ENCODE results near the gene NEDD9. TPM values are rescaled to one million over a fixed set of nuclear protein-coding genes. Genes with fewer than 3 reads are reported as not detected.

NEDD9 gene
- polyA plus RNA-seq, 1 donor: 12.9 TPM

GRCh38 chr6:11209369-11209768 is 23.1 kb downstream of the NEDD9 start:
- Histone ChIP-seq H3K4me3 (ENCODE audit: low read length) (no peak overlapping the region), H3K27me3 (ENCODE audit: control insufficient read depth, insufficient read depth, low read length) (no peaks in the 10 kb centered on the region), H3K36me3 (ENCODE audit: control insufficient read depth, insufficient read depth, low read length) (peaks cover 35% of the 10 kb centered on the region), H3K4me1 (ENCODE audit: control insufficient read depth, insufficient read depth, low read length) (peaks cover 12% of the 10 kb centered on the region), H3K9me3 (ENCODE audit: control insufficient read depth, low read depth, low read length) (no peaks in the 10 kb centered on the region), H3K27ac (ENCODE audit: low read length) (no peak overlapping the region)
- no CpG with 5 or more reads among the region's 5 CpGs for WGBS (ENCODE audit: insufficient coverage, low lambda C conversion rate)
- DNase-seq: no peak

- H3K4me1 ChIP-seq (ENCODE audit: control insufficient read depth, insufficient read depth, low read length): peaks cover 12% of the 10 kb centered on the region
- 75% methylated on average over 1 of the region's 1 CpG for WGBS (ENCODE audit: insufficient coverage, low lambda C conversion rate)
- no peaks in the 10 kb centered on the region for H3K9me3 ChIP-seq (ENCODE audit: control insufficient read depth, low read depth, low read length)
- no peak for DNase-seq
- H3K27ac ChIP-seq (ENCODE audit: low read length): no peak overlapping the region
- H3K27me3 ChIP-seq (ENCODE audit: control insufficient read depth, insufficient read depth, low read length): no peaks in the 10 kb centered on the region
- H3K36me3 ChIP-seq (ENCODE audit: control insufficient read depth, insufficient read depth, low read length): peaks cover 35% of the 10 kb centered on the region
- no peak overlapping the region for H3K4me3 ChIP-seq (ENCODE audit: low read length)
These were observed 23.6 kb downstream of the NEDD9 start for GRCh38 chr6:11208854-11209253.

GRCh38 chr6:11208267-11208666 is 24.2 kb downstream of the NEDD9 start:
- Histone ChIP-seq H3K4me3 (ENCODE audit: low read length) (no peak overlapping the region), H3K9me3 (ENCODE audit: control insufficient read depth, low read depth, low read length) (no peaks in the 10 kb centered on the region), H3K36me3 (ENCODE audit: control insufficient read depth, insufficient read depth, low read length) (peaks cover 34% of the 10 kb centered on the region), H3K27ac (ENCODE audit: low read length) (no peak overlapping the region), H3K4me1 (ENCODE audit: control insufficient read depth, insufficient read depth, low read length) (peaks cover 12% of the 10 kb centered on the region), H3K27me3 (ENCODE audit: control insufficient read depth, insufficient read depth, low read length) (no peaks in the 10 kb centered on the region)
- no peak for DNase-seq
- no CpG with 5 or more reads among the region's 3 CpGs for WGBS (ENCODE audit: insufficient coverage, low lambda C conversion rate)

- no peak overlapping the region for H3K4me3 ChIP-seq (ENCODE audit: low read length)
- no peaks in the 10 kb centered on the region for H3K9me3 ChIP-seq (ENCODE audit: control insufficient read depth, low read depth, low read length)
- H3K4me1 ChIP-seq (ENCODE audit: control insufficient read depth, insufficient read depth, low read length): peaks cover 18% of the 10 kb centered on the region
- no peaks in the 10 kb centered on the region for H3K27me3 ChIP-seq (ENCODE audit: control insufficient read depth, insufficient read depth, low read length)
- peak overlapping the region; percentile 66 for H3K27ac ChIP-seq (ENCODE audit: low read length)
- peaks cover 25% of the 10 kb centered on the region for H3K36me3 ChIP-seq (ENCODE audit: control insufficient read depth, insufficient read depth, low read length)
- DNase-seq: peak; percentile 93 to 96
- WGBS (ENCODE audit: insufficient coverage, low lambda C conversion rate): no CpG with 5 or more reads among the region's 5 CpGs
These were observed 25.1 kb downstream of the NEDD9 start for GRCh38 chr6:11207199-11207968.

DNA sequence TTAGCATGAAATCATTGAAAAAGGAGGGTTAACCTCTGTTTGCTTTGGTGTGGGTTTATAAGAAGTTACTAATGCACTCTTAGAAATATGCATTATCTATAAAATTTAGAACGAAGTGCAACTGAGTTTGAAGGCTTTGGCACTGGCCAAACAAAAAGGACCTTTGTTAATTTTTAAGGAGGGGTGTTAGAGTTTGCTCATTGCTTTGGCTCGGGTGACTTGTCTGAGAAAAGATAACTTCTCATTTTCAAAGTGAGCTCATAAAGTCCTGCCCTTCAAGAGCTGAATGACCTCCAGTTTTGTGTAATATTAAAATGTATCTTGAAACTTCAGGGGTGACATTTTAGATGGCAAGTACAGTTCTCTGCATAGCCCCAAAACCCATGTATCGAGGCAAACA is 25.9 kb downstream of the NEDD9 start:
- peak in 1 of 2 donors; percentile 39 for DNase-seq
- Histone ChIP-seq H3K36me3 (ENCODE audit: control insufficient read depth, insufficient read depth, low read length) (peaks cover 19% of the 10 kb centered on the region), H3K4me1 (ENCODE audit: control insufficient read depth, insufficient read depth, low read length) (peaks cover 25% of the 10 kb centered on the region), H3K4me3 (ENCODE audit: low read length) (no peak overlapping the region), H3K27ac (ENCODE audit: low read length) (peak overlapping the region; percentile 66), H3K9me3 (ENCODE audit: control insufficient read depth, low read depth, low read length) (no peaks in the 10 kb centered on the region), H3K27me3 (ENCODE audit: control insufficient read depth, insufficient read depth, low read length) (no peaks in the 10 kb centered on the region)
- no CpG with 5 or more reads among the region's 3 CpGs for WGBS (ENCODE audit: insufficient coverage, low lambda C conversion rate)

- H3K4me3 ChIP-seq (ENCODE audit: low read length): no peak overlapping the region
- peaks cover 25% of the 10 kb centered on the region for H3K4me1 ChIP-seq (ENCODE audit: control insufficient read depth, insufficient read depth, low read length)
- H3K9me3 ChIP-seq (ENCODE audit: control insufficient read depth, low read depth, low read length): no peaks in the 10 kb centered on the region
- no peak overlapping the region for H3K27ac ChIP-seq (ENCODE audit: low read length)
- peaks cover 22% of the 10 kb centered on the region for H3K36me3 ChIP-seq (ENCODE audit: control insufficient read depth, insufficient read depth, low read length)
- no peak for DNase-seq
- WGBS (ENCODE audit: insufficient coverage, low lambda C conversion rate): no CpG with 5 or more reads among the region's 5 CpGs
- H3K27me3 ChIP-seq (ENCODE audit: control insufficient read depth, insufficient read depth, low read length): no peaks in the 10 kb centered on the region
These were observed 27.6 kb downstream of the NEDD9 start for GRCh38 chr6:11204794-11205366.

DNA sequence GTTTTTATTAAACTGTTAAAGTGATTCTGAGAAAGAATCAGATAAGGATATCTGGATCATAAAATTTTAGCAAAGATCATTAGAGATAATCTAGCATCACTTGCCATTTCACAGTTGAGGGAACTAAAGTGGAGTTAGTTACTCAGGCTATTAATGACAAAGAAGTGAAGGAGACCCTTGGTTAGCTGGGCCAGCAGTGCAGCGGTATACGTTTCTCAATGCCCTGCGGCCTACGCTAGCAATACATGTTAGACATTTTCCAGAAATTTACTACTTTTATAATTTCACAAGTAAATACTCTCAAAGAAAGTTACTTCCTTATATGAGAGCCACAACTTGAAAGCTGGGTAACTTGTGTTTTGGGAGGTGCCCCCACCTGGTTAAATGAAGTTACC is 28.5 kb downstream of the NEDD9 start:
- no CpG with 5 or more reads among the region's 4 CpGs for WGBS (ENCODE audit: insufficient coverage, low lambda C conversion rate)
- no peaks in the 10 kb centered on the region for H3K9me3 ChIP-seq (ENCODE audit: control insufficient read depth, low read depth, low read length)
- no peaks in the 10 kb centered on the region for H3K27me3 ChIP-seq (ENCODE audit: control insufficient read depth, insufficient read depth, low read length)
- peaks cover 25% of the 10 kb centered on the region for H3K4me1 ChIP-seq (ENCODE audit: control insufficient read depth, insufficient read depth, low read length)
- peaks cover 17% of the 10 kb centered on the region for H3K36me3 ChIP-seq (ENCODE audit: control insufficient read depth, insufficient read depth, low read length)
- no peak overlapping the region for H3K4me3 ChIP-seq (ENCODE audit: low read length)
- H3K27ac ChIP-seq (ENCODE audit: low read length): no peak overlapping the region
- DNase-seq: no peak

- no peak for DNase-seq
- Histone ChIP-seq H3K4me1 (ENCODE audit: control insufficient read depth, insufficient read depth, low read length) (peaks cover 25% of the 10 kb centered on the region), H3K4me3 (ENCODE audit: low read length) (no peak overlapping the region), H3K27me3 (ENCODE audit: control insufficient read depth, insufficient read depth, low read length) (no peaks in the 10 kb centered on the region), H3K36me3 (ENCODE audit: control insufficient read depth, insufficient read depth, low read length) (peaks cover 15% of the 10 kb centered on the region), H3K27ac (ENCODE audit: low read length) (no peak overlapping the region), H3K9me3 (ENCODE audit: control insufficient read depth, low read depth, low read length) (no peaks in the 10 kb centered on the region)
- no CpG with 5 or more reads among the region's 6 CpGs for WGBS (ENCODE audit: insufficient coverage, low lambda C conversion rate)
These were observed 29.0 kb downstream of the NEDD9 start for GRCh38 chr6:11203306-11204004.

DNA sequence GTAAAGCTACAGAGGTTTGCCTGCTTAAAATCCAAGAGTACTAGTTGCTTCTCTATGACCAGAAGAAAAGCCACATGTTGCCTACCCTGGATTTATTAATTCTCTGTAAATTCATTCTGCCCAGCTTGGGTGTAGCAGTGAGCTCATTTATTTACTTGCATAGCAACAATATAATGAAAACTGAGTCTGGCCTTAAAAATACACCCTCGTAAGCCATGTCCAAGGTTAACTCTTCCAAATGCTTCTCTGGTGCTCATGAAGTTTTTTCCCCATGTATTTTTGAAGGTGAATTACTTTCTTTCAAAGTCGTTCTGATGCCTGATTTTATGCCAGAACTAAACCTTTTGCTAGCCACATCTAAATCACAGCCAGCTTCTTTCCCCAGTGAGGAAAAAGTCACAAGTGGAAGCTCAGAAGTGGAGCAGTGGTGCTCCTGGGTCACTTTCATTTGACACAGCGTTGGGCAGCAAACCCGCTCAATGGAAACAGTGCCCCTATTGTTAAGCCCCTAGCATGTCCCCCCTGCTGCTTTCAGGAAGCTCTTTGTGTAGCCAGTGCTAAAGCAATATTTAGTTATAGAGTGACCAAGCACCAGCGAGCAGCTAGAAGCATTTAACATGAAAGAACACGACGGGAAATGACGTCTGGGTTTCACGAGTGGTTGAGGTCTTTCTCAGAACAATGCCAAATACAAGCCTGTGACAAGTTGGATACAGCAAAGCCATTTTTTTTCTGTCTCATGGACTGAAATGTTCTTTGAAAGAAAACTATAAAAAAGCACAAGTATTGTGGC is 29.8 kb downstream of the NEDD9 start:
- Histone ChIP-seq H3K36me3 (ENCODE audit: control insufficient read depth, insufficient read depth, low read length) (peaks cover 12% of the 10 kb centered on the region), H3K27ac (ENCODE audit: low read length) (peak overlapping the region; percentile 14), H3K27me3 (ENCODE audit: control insufficient read depth, insufficient read depth, low read length) (no peaks in the 10 kb centered on the region), H3K4me1 (ENCODE audit: control insufficient read depth, insufficient read depth, low read length) (peaks cover 25% of the 10 kb centered on the region), H3K4me3 (ENCODE audit: low read length) (no peak overlapping the region), H3K9me3 (ENCODE audit: control insufficient read depth, low read depth, low read length) (no peaks in the 10 kb centered on the region)
- 61% methylated on average over 6 of the region's 9 CpGs for WGBS (ENCODE audit: insufficient coverage, low lambda C conversion rate)
- peak in 1 of 2 donors; percentile 40 for DNase-seq
